K562 (cell line): ENCODE measurements around the gene GTF2A2. TPM values are rescaled to one million over a fixed set of nuclear protein-coding genes. Genes with fewer than 3 reads are reported as not detected.

Experiments used
- ARHGAP35 ChIP-seq: fragments of 450-650 bp; IDR thresholded peaks from 2 replicates; pipeline ENCODE4 v1.6.1; 2018; ENCODE audit not compliant: partially characterized antibody
- ATF3 ChIP-seq, 2 experiments: fragments of 450-650 bp in 1 of 2; sonication (generic) in 1 of 2; formaldehyde crosslinking in 1 of 2; IDR thresholded peaks in 1 of 2; conservative IDR thresholded peaks in 1 of 2; 2 replicates each; pipeline versions ENCODE4 v1.6.1 to v1.8.1; 2016 to 2023; ENCODE audit warnings: mild to moderate bottlenecking in 2 of 2, moderate library complexity in 2 of 2, inconsistent platforms in 1 of 2, missing genetic modification reagents in 1 of 2
- CBX1 ChIP-seq: sonication (generic); IDR thresholded peaks from 2 replicates; pipeline ENCODE4 v1.6.1; 2016; ENCODE audit warnings: antibody characterized with exemption, low read depth, mild to moderate bottlenecking
- CEBPB ChIP-seq: fragments of 450-650 bp; IDR thresholded peaks from 2 replicates; pipeline ENCODE4 v1.6.1; 2016; ENCODE audit warnings: missing genetic modification characterization, missing compliant biosample characterization
- CEBPG ChIP-seq, 3 experiments: fragments of 200-800 bp in 1 of 3; sonication (Bioruptor generic) in 1 of 3; sonication (generic) in 1 of 3; formaldehyde crosslinking in 1 of 3; IDR thresholded peaks in 2 of 3; conservative IDR thresholded peaks in 1 of 3; 2 replicates each; pipeline versions ENCODE4 v1.6.1 to v1.8.0; 2016 to 2022; ENCODE audit warnings: missing compliant biosample characterization in 2 of 3, missing genetic modification characterization in 2 of 3, mild to moderate bottlenecking in 1 of 3, missing genetic modification reagents in 1 of 3
- CTCF ChIP-seq, 3 experiments: IDR thresholded peaks in 2 of 3; conservative IDR thresholded peaks in 1 of 3; 2 replicates each; pipeline ENCODE4 v1.5.1; 2011 to 2012; ENCODE audit warnings: low read length in 3 of 3, mild to moderate bottlenecking in 3 of 3, control low read depth in 2 of 3, improper control_type of control experiment in 1 of 3, inconsistent platforms in 1 of 3, low read depth in 1 of 3, mixed read lengths in 1 of 3, moderate library complexity in 1 of 3; ENCODE audit not compliant: insufficient read depth in 2 of 3
- CUX1 ChIP-seq: fragments of 200-800 bp; sonication (Bioruptor generic); IDR thresholded peaks from 2 replicates; pipeline ENCODE4 v1.6.1; 2016; ENCODE audit warnings: missing genetic modification characterization, missing compliant biosample characterization
- EP300 ChIP-seq: IDR thresholded peaks from 2 replicates; pipeline ENCODE4 v1.6.1; 2012; ENCODE audit warnings: low read length, improper control_type of control experiment
- FOXA1 ChIP-seq: fragments of 450-650 bp; IDR thresholded peaks from 2 replicates; pipeline ENCODE4 v1.6.1; 2016; ENCODE audit warnings: mild to moderate bottlenecking, borderline replicate concordance
- FOXJ2 ChIP-seq: fragments of 200-800 bp; sonication (Bioruptor generic); IDR thresholded peaks from 2 replicates; pipeline ENCODE4 v1.6.1; 2016; ENCODE audit warnings: missing genetic modification characterization, missing compliant biosample characterization
- HDAC8 ChIP-seq: fragments of 450-650 bp; IDR thresholded peaks from 2 replicates; pipeline ENCODE4 v1.6.1; 2016; ENCODE audit warnings: mild to moderate bottlenecking, missing genetic modification characterization, moderate library complexity, missing compliant biosample characterization
- KLF1 ChIP-seq: fragments of 450-650 bp; IDR thresholded peaks from 2 replicates; pipeline ENCODE4 v1.6.1; 2016; ENCODE audit warnings: missing genetic modification characterization, missing compliant biosample characterization
- LARP7 ChIP-seq: fragments of 450-650 bp; IDR thresholded peaks from 2 replicates; pipeline ENCODE4 v1.6.1; 2016
- MIER1 ChIP-seq: fragments of 450-650 bp; IDR thresholded peaks from 2 replicates; pipeline ENCODE4 v1.6.1; 2016; ENCODE audit warnings: antibody characterized with exemption, mild to moderate bottlenecking, low read depth
- MLX ChIP-seq, 2 experiments: fragments of 450-650 bp in 1 of 2; sonication (generic) in 1 of 2; formaldehyde crosslinking; conservative IDR thresholded peaks; 2 replicates each; pipeline versions ENCODE4 v1.4.0 to v1.8.1; 2020 to 2022; ENCODE audit warnings: mild to moderate bottlenecking in 1 of 2, missing genetic modification reagents in 1 of 2
- NCOA6 ChIP-seq: fragments of 450-650 bp; IDR thresholded peaks from 2 replicates; pipeline ENCODE4 v1.6.1; 2017; ENCODE audit warnings: mild to moderate bottlenecking
- PML ChIP-seq: IDR thresholded peaks from 2 replicates; pipeline ENCODE4 v1.6.1; 2012; ENCODE audit warnings: low read length, inconsistent platforms
- RBFOX2 ChIP-seq: fragments of 200-400 bp; formaldehyde crosslinking; IDR thresholded peaks from 2 replicates; pipeline ENCODE4 v1.6.1; 2017; ENCODE audit warnings: low read depth, mild to moderate bottlenecking, low read length, moderate library complexity
- TAF7 ChIP-seq: fragments of 450-650 bp; IDR thresholded peaks from 2 replicates; pipeline ENCODE4 v1.6.1; 2016; ENCODE audit warnings: missing genetic modification characterization, missing compliant biosample characterization
- ZC3H8 ChIP-seq: fragments of 450-650 bp; IDR thresholded peaks from 2 replicates; pipeline ENCODE4 v1.6.1; 2017
- polyA plus RNA-seq, 8 experiments: library from polyadenylated mRNA; depleted of rRNA in 4 of 8; stranded (reverse) in 5 of 8; unstranded in 3 of 8; fragments of >200 nt; fragmentation: Nextera tagmentation in 2 of 8; fragmentation: Illumina TruSeq in 1 of 8; extraction: Ambion mirVana in 2 of 8; extraction: Trizol in 1 of 8; gene quantifications; 2 replicates each; pipeline versions ENCODE4 v1.2.1 to v1.2.3, GENCODE V29; 2011 to 2014; ENCODE audit warnings: inconsistent platforms in 1 of 8, missing spikeins in 1 of 8
- total RNA-seq, 7 experiments: library from RNA; depleted of rRNA in 6 of 7; stranded (reverse); fragments of >200 nt in 6 of 7; fragmentation: Illumina TruSeq in 2 of 7; extraction: Trizol in 2 of 7; gene quantifications; 2 replicates each; pipeline versions ENCODE4 v1.2.1 to v1.2.3, GENCODE V29; 2011 to 2021; ENCODE audit warnings: low replicate concordance in 1 of 7

The GTF2A2 gene
- total and polyA plus RNA-seq, 9 of the 15 experiments (the other 6 are each of a cell fraction or from before 2014, with no cell fraction given): 128 to 656 (median 172) TPM

GRCh38 chr15:59680870-59681269 is 23.6 kb upstream of the GTF2A2 start (continued):
- TF ChIP-seq CTCF (IDR thresholded peaks at IDR 0.05 in 2 of 3, conservative IDR thresholded peaks at IDR 0.05 in 1 of 3; ENCODE audit: insufficient read depth in 2 of 3, low read depth in 1 of 3, low read length in 3 of 3) (no peak), LARP7 (no peak), RBFOX2 (0 out of 2 replicates have a peak, but pooled peaks have one; percentile 29), KLF1 (no peak), TAF7 (tag) (no peak), FOXA1 (no peak), ZC3H8 (no peak), CEBPB (peak; percentile 27; the same call in 1 of the 2 replicates), ATF3 (IDR thresholded peaks at IDR 0.05) (peak; percentile 55; the same call in 1 of the 2 replicates), ATF3 (CRISPR knock-in tag; conservative IDR thresholded peaks at IDR 0.05) (no peak), CBX1 (no peak), CUX1 (CRISPR knock-in tag) (no peak), NCOA6 (no peak), PML (no peak), MIER1 (no peak), HDAC8 (tag) (no peak), MLX (CRISPR knock-in tag; conservative IDR thresholded peaks at IDR 0.05) (no peak), ARHGAP35 (no peak), FOXJ2 (tag) (no peak), CEBPG (CRISPR knock-in tag; IDR thresholded peaks at IDR 0.05) (no peak), CEBPG (tag; conservative IDR thresholded peaks at IDR 0.05 in 1 of 2, IDR thresholded peaks at IDR 0.05 in 1 of 2) (peak; percentile 23 to 58; a peak in 2 of 4 replicates), EP300 (no peak)
